RWPE2 (cell line): ENCODE measurements around the gene NEO1.
A peak's percentile ranks its signal among the peaks of the same experiment; 100 is the strongest.

Experiments
- ATAC-seq: fragments of 200-7000 bp; cut with Tn5 transposase; 3 replicates; pipeline ENCODE4 v1.9.1; 2021; ENCODE audit warnings: low read depth
- DNase-seq: peaks from one replicate; pipeline ENCODE4 v3.0.0-alpha.2; 2020; ENCODE audit warnings: low spot score
- H3K27ac ChIP-seq: fragments of 450-650 bp; 2 replicates; pipeline ENCODE4 v1.5.1; 2017; ENCODE audit warnings: mild to moderate bottlenecking; ENCODE audit not compliant: poor library complexity, severe bottlenecking
- H3K27me3 ChIP-seq: fragments of 250-450 bp; sonication (Bioruptor Pico); 2 replicates; pipeline ENCODE4 v1.5.1; 2021; ENCODE audit warnings: mild to moderate bottlenecking, moderate library complexity; ENCODE audit not compliant: insufficient read depth, poor library complexity, severe bottlenecking
- H3K36me3 ChIP-seq: fragments of 250-450 bp; sonication (Bioruptor Pico); 2 replicates; pipeline ENCODE4 v1.5.1; 2020; ENCODE audit warnings: low read depth, mild to moderate bottlenecking, moderate library complexity
- H3K4me1 ChIP-seq: fragments of 250-450 bp; sonication (Bioruptor Pico); 2 replicates; pipeline ENCODE4 v1.5.1; 2021; ENCODE audit warnings: mild to moderate bottlenecking, moderate library complexity; ENCODE audit not compliant: insufficient read depth, poor library complexity, severe bottlenecking
- H3K4me3 ChIP-seq: fragments of 250-450 bp; sonication (Bioruptor Pico); 2 replicates; pipeline ENCODE4 v1.5.1; 2021; ENCODE audit warnings: mild to moderate bottlenecking, moderate library complexity; ENCODE audit not compliant: severe bottlenecking
- H3K9me3 ChIP-seq: fragments of 250-450 bp; sonication (Bioruptor Pico); 2 replicates; pipeline ENCODE4 v1.5.1; 2021; ENCODE audit warnings: mild to moderate bottlenecking, moderate library complexity; ENCODE audit not compliant: severe bottlenecking
- TF ChIP-seq, protein P1 (sequence below): fragments of 450-650 bp; IDR thresholded peaks from one replicate; pipeline ENCODE4 v1.5.1; 2017; ENCODE audit warnings: mild to moderate bottlenecking, moderate library complexity; ENCODE audit not compliant: poor library complexity, severe bottlenecking

Gene NEO1

DNA sequence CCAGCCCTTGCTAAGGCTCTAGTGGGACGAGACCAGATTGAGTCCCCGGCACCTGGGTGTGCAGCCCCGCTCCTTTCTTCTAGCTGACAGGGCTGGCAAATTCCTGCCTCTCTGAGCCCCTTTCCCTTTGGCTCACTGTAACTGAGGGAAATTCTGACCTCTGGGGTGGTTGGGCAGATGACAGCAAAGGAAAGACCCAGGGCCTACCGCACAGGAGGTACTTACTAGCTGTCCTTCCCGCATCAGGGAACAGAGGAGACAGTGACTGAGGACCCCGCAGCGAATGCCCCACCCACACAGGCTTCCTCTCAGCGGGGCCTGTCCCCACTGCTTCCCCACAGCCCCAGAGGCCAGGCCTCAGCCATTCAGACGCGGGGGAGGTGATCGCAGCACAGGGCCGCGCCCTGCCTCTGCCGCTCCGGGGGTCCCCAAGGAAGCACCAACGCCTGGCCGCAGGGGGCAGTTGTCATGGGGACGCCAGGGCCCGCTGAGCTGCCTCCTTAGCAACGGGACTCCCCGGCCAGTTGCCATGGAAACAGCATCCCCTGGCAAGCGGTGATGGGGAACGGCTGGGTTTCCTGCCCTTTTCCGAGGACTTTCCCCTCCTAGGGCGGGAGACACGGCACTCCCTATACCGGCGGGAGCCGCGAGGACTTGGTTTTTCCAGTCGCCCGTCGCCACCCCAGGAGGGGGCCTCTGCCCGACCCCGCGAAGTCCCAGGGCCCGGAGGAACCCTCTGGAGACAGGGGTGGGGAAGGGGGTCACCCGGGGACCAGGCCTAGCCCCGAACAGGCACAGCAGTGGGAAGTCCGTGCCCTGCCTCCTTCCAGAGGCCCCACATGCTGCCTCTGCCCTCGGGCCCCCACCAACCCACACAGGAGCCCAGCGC lies 266.4 kb downstream of the NEO1 start:
- ATAC-seq, result peak; percentile 6; the same call in 1 of the 3 replicates

DNA sequence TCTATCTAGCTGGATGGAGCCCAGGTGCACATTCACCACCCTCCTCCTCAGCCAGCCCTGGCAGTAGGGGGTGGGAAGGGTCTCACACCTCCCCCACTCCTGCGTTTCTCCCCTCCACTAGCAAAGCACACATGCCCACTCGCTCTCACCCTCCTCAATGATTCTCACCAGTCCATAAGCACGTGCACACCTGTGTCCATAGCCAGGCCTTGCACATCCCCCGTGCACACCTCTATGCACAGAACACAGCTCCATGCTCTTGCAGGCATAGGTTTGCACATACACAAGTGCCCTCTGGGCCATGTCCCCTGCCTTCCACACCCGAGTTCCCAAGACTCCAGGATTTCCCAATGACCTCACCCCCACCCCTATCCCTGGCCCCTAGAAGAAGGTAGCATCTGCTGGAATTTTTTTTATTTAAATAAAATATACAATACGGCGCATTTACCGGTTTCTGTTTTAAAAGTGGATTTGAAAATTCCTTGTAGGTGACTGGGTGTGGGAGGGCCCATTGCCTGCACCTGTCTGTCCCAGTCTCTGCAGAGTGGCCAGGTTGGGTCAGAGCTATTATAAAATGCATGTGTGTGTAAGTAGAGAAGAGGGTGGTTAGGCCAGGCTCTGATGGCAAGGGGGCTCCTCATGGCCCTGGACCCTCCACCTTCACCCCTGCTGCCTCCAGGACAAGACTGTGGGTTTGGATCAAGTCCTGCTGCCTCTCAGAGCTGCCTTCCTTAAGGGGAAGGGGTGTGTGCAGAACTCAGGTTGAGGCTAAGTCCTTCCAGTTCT lies 267.4 kb downstream of the NEO1 start:
- ATAC-seq (peak; percentile 26; the same call in 1 of the 3 replicates), DNase-seq (peak; percentile 17)
- Histone ChIP-seq H3K9me3 (no peaks in the 10 kb centered on the region), H3K4me1 (no peaks in the 10 kb centered on the region), H3K4me3 (no peak overlapping the region), H3K27ac (no peak overlapping the region), H3K36me3 (no peaks in the 10 kb centered on the region), H3K27me3 (peaks cover 30% of the 10 kb centered on the region)
- TF ChIP-seq, protein P1, sequence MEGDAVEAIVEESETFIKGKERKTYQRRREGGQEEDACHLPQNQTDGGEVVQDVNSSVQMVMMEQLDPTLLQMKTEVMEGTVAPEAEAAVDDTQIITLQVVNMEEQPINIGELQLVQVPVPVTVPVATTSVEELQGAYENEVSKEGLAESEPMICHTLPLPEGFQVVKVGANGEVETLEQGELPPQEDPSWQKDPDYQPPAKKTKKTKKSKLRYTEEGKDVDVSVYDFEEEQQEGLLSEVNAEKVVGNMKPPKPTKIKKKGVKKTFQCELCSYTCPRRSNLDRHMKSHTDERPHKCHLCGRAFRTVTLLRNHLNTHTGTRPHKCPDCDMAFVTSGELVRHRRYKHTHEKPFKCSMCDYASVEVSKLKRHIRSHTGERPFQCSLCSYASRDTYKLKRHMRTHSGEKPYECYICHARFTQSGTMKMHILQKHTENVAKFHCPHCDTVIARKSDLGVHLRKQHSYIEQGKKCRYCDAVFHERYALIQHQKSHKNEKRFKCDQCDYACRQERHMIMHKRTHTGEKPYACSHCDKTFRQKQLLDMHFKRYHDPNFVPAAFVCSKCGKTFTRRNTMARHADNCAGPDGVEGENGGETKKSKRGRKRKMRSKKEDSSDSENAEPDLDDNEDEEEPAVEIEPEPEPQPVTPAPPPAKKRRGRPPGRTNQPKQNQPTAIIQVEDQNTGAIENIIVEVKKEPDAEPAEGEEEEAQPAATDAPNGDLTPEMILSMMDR, result no peak

More for the DNA sequence above, 266.4 kb downstream of the NEO1 start:
- DNase-seq, result peak; percentile 65
- Histone ChIP-seq H3K4me3 (no peak overlapping the region), H3K4me1 (no peaks in the 10 kb centered on the region), H3K9me3 (no peaks in the 10 kb centered on the region), H3K27me3 (peaks cover 30% of the 10 kb centered on the region), H3K27ac (no peak overlapping the region), H3K36me3 (no peaks in the 10 kb centered on the region)
- TF ChIP-seq, protein P1, result no peak

DNA sequence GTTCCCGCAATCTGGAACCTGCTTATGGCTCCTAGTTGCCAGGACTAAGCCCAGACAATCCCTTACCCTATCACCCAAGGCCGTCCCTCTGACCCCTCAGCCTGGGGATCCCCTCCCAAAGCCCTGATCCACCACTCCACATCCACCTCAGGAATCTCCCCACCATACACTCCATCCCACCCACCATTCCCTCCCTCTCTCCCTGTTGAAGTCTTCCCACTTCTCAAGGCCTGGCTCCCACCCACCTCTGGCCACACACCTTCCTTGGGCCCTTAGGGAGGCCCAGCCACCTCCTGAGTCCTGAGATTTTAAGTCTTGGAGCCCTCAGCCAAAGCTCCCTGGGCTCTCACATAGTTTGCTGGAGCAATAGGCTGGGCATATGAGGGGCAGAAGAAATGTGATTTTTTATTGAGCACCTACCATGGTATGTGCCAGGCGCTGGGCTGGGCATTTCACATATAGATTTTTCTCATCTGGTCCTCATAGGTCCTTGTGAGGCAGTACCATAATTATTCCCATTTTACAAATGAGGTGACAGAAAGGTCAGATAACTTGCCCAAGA lies 268.4 kb downstream of the NEO1 start:
- H3K4me3 ChIP-seq, result no peak overlapping the region
- H3K27ac ChIP-seq, result no peak overlapping the region
- TF ChIP-seq, protein P1, result no peak
- DNase-seq, result no peak
- ATAC-seq, result no peak
- H3K27me3 ChIP-seq, result peaks cover 30% of the 10 kb centered on the region
- no peaks in the 10 kb centered on the region for H3K4me1 ChIP-seq
- H3K36me3 ChIP-seq, result no peaks in the 10 kb centered on the region
- H3K9me3 ChIP-seq, result no peaks in the 10 kb centered on the region

DNA sequence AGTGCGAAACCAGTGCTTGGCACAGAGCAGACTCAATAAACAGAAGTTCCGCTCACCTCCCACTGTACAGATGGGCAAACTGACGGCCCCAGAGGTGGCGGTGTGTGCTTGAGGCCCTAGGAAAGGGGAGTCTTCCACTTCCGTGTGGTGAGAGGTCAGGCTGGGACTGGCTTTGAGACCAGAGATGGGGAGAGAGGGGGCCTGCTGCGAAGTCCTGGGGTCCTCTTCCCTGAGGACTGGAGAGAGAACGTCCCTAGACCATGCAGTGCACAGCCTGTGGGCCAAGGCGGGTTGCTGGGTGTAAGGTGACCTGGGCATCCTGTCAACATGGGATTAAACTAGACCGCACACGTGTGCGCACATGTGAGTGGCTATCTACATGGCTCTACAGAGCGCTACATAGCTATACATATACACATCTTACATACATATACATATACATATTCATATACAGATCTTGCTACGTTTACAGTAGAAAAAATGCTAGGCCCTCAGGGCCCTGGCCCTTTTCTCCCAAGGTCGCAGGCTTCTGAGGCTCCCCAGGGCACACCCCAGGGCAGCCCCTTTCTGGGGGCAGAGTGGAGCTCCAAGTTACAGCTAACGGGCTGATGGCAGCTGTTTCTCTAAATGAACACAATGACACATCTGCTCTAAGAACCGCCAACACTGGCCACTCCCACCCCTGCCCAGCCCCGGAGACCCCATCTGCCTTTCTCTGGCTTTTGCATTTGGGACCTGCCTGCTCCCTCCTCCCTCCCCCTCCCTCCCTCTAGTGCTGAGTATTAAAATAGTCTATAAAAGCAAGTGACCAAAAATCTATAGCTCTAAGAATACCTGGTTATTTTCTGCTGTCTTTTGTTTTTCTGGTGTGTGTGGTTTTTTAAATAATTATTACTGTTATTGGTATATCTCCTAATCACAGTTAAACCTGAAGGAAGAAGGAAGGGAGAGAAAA lies 269.5 kb downstream of the NEO1 start:
- ATAC-seq (no peak), DNase-seq (peak; percentile 45)
- TF ChIP-seq, protein P1, result no peak
- Histone ChIP-seq H3K27me3 (peaks cover 23% of the 10 kb centered on the region), H3K4me3 (no peak overlapping the region), H3K9me3 (no peaks in the 10 kb centered on the region), H3K36me3 (no peaks in the 10 kb centered on the region), H3K27ac (no peak overlapping the region), H3K4me1 (no peaks in the 10 kb centered on the region)
